Measurements from ENCODE around the gene NCK1. TPM values are rescaled to one million over a fixed set of nuclear protein-coding genes. Genes with fewer than 3 reads are reported as not detected.
A peak's percentile ranks its signal among the peaks of the same experiment; 100 is the strongest.

Gene NCK1
- total and polyA plus RNA-seq, 10 of the 15 experiments (the other 5 are each of a cell fraction or from before 2014, with no cell fraction given): 15.6 to 33.4 (median 25.0) TPM

- TF ChIP-seq SPI1 (IDR thresholded peaks at IDR 0.05; ENCODE audit: borderline replicate concordance, insufficient read depth, low read depth, low read length): no peak
- no peak for TF ChIP-seq SKIL (IDR thresholded peaks at IDR 0.05; ENCODE audit: low read depth, poor library complexity, severe bottlenecking)
- TF ChIP-seq GATAD2B (conservative IDR thresholded peaks at IDR 0.05; ENCODE audit: low read depth): no peak
- TF ChIP-seq USF1 (IDR thresholded peaks at IDR 0.05; ENCODE audit: borderline replicate concordance, extremely low read length, insufficient read depth, low read depth, low read length): no peak
Measured at GRCh38 chr3:136937851-136938250, 75.8 kb downstream of the NCK1 start (continued).

DNA sequence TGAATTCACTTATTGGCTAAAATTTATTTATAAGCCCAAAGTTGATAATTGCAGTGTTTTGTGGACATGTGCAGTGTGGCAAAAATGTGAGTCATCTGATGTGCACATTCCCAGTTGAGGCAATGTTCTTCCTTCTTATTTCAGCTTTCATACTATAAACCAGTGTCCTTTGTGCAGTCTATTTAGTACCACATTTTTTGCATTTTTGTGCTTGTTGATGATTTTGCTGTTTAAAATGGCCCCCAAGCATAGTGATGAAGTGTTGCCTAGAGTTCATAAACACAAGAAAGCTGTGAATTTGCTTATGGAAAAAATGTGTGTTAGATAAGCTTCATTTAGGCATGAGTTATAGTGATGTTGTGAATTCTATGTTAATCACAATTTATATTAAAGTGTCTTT lies 76.3 kb downstream of the NCK1 start:
- SMC1A ChIA-PET (ENCODE audit: uncharacterized antibody, unreplicated experiment): interaction anchor here (1.0 to 2.2 kb wide), 13 partner anchors 10 to 186 kb away, joined by 3 to 9 read pairs (median 5); partner anchors contain the start of genes NCK1 and STAG1
- DNase-seq (ENCODE audit: low read depth, low spot score): no peak
- ATAC-seq: peak; percentile 21
- Histone ChIP-seq H2AFZ (ENCODE audit: control insufficient read depth, low read depth, low read length) (no peak overlapping the region), H4K20me1 (ENCODE audit: control insufficient read depth, insufficient read depth) (no peaks in the 10 kb centered on the region), H3K36me3 (ENCODE audit: control insufficient read depth in 2 of 2, insufficient read depth in 2 of 2, low read length in 1 of 2) (peaks cover 0 to 3% of the 10 kb centered on the region in 2 experiments; a peak in 2 of 4 replicates), H3K27ac (ENCODE audit: control insufficient read depth, insufficient read depth) (no peak overlapping the region; the same call in 1 of the 2 replicates), H3K27me3 (replicated peaks in 1 of 2; ENCODE audit: control insufficient read depth in 2 of 2, insufficient read depth in 2 of 2, low read length in 1 of 2) (no peaks in the 10 kb centered on the region), H3K4me1 (ENCODE audit: control insufficient read depth, insufficient read depth, low read length) (peaks cover 12% of the 10 kb centered on the region), H3K9ac (ENCODE audit: control insufficient read depth, insufficient read depth, low read length) (no peak overlapping the region), H3K4me3 (no peak overlapping the region), H3K79me2 (ENCODE audit: control insufficient read depth, insufficient read depth, low read length) (peaks cover 44% of the 10 kb centered on the region), H3K4me2 (ENCODE audit: control insufficient read depth, insufficient read depth) (no peak overlapping the region), H3K9me3 (replicated peaks; ENCODE audit: control insufficient read depth, insufficient read depth, low read length) (peaks cover 5% of the 10 kb centered on the region)
- CTCF ChIA-PET: interaction anchor here (0.9 to 2.5 kb wide), 8 partner anchors 9 to 186 kb away, joined by 3 to 16 read pairs (median 4); partner anchors contain the start of genes NCK1 and STAG1
- RAD21 ChIA-PET (ENCODE audit: unreplicated experiment): interaction anchor here (0.5 to 2.1 kb wide), 8 partner anchors 8 to 185 kb away, joined by 3 to 13 read pairs (median 4); partner anchors contain the start of genes NCK1 and STAG1
- 0 out of 2 replicates have a peak, but pooled peaks have one; percentile 16 for TF ChIP-seq YY1 (IDR thresholded peaks at IDR 0.05; ENCODE audit: low read depth, low read length)
- TF ChIP-seq CHD1 (IDR thresholded peaks at IDR 0.05; ENCODE audit: low read depth, low read length): no peak
- intact Hi-C loops (cut with micrococcal nuclease; ENCODE audit: unreplicated experiment): no loop called here
- POLR2A ChIA-PET: interaction anchor here (1.3 to 2.1 kb wide), 2 partner anchors 76 to 185 kb away, joined by 4 to 7 read pairs; partner anchors contain the start of gene NCK1
- FAIRE-seq: no peak
- no TSS peak for BruUV-seq (replicated peaks)
- in situ Hi-C loops (cut with MboI): no loop called here

All from GM12878 (cell line).